Transverse colon (tissue), 4 donors: ENCODE measurements around the gene PRPH2.

Source experiments
- EP300 ChIP-seq: sonication (generic); formaldehyde crosslinking; IDR thresholded peaks from one replicate; pipeline ENCODE4 v1.6.1; 2017; ENCODE audit warnings: antibody characterized with exemption, low read depth
- POLR2A ChIP-seq: fragments of 450-650 bp; IDR thresholded peaks from one replicate; pipeline ENCODE4 v1.6.1; 2016; ENCODE audit warnings: antibody characterized with exemption, mild to moderate bottlenecking, moderate library complexity
- POLR2AphosphoS5 ChIP-seq, 3 donors: sonication (generic); formaldehyde crosslinking; IDR thresholded peaks; one replicate each; pipeline ENCODE4 v1.6.1; 2016; ENCODE audit warnings: antibody characterized with exemption in 3 of 3
- TF ChIP-seq, protein P1 (sequence below), 5 experiments: fragments of 200-600 bp in 3 of 5; fragments of 450-650 bp in 2 of 5; sonication (generic) in 3 of 5; IDR thresholded peaks; 1 replicate in 2 of 5; 2 replicates in 3 of 5; pipeline ENCODE4 v1.5.1; 2016 to 2017; ENCODE audit warnings: antibody characterized with exemption in 5 of 5, inconsistent platforms in 3 of 5, mild to moderate bottlenecking in 2 of 5, moderate library complexity in 1 of 5

GRCh38 chr6:42704937-42705374, 17.4 kb downstream of the PRPH2 start:
- no peak for TF ChIP-seq EP300
- TF ChIP-seq POLR2A: no peak
- TF ChIP-seq, protein P1, sequence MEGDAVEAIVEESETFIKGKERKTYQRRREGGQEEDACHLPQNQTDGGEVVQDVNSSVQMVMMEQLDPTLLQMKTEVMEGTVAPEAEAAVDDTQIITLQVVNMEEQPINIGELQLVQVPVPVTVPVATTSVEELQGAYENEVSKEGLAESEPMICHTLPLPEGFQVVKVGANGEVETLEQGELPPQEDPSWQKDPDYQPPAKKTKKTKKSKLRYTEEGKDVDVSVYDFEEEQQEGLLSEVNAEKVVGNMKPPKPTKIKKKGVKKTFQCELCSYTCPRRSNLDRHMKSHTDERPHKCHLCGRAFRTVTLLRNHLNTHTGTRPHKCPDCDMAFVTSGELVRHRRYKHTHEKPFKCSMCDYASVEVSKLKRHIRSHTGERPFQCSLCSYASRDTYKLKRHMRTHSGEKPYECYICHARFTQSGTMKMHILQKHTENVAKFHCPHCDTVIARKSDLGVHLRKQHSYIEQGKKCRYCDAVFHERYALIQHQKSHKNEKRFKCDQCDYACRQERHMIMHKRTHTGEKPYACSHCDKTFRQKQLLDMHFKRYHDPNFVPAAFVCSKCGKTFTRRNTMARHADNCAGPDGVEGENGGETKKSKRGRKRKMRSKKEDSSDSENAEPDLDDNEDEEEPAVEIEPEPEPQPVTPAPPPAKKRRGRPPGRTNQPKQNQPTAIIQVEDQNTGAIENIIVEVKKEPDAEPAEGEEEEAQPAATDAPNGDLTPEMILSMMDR (IDR thresholded peaks at IDR 0.05): no peak
- no peak for TF ChIP-seq POLR2AphosphoS5 (IDR thresholded peaks at IDR 0.05)
